OCI-LY3 (cell line): Measurements from ENCODE around the gene CDKN1B.

Source experiments
- H2AFZ ChIP-seq: fragments of 200-600, 300-600 bp; shearing (Covaris generic); 2 replicates; pipeline ENCODE4 v1.6.0; 2014; ENCODE audit warnings: antibody characterized with exemption, low read depth, low read length
- H3K27ac ChIP-seq: fragments of 200-600, 300-600 bp; sonication (generic); 2 replicates; pipeline ENCODE4 v1.5.1; 2014; ENCODE audit warnings: mild to moderate bottlenecking, low read length, moderate library complexity, mixed read lengths
- H3K27me3 ChIP-seq: fragments of 200-600, 300-600 bp; sonication (generic); 2 replicates; pipeline ENCODE4 v1.6.1; 2014; ENCODE audit warnings: low read depth, low read length, mixed read lengths
- H3K36me3 ChIP-seq: fragments of 200-600, 300-600 bp; sonication (generic); replicated peaks from 2 replicates; pipeline ENCODE3; 2014; ENCODE audit warnings: low read depth, low read length, mixed read lengths
- H3K4me1 ChIP-seq: fragments of 300-600, 200-600 bp; sonication (generic); 2 replicates; pipeline ENCODE4 v1.6.1; 2014; ENCODE audit warnings: low read length, mixed read lengths
- H3K4me2 ChIP-seq: fragments of 200-600, 300-600 bp; sonication (generic); 2 replicates; pipeline ENCODE4 v1.6.1; 2014; ENCODE audit warnings: low read length, mixed read lengths
- H3K4me3 ChIP-seq: fragments of 300-600, 200-600 bp; sonication (generic); 2 replicates; pipeline ENCODE4 v1.5.1; 2014; ENCODE audit warnings: antibody characterized with exemption, mild to moderate bottlenecking, low read length, moderate library complexity
- H3K79me2 ChIP-seq: fragments of 300-600, 200-600 bp; shearing (Covaris generic); 2 replicates; pipeline ENCODE4 v1.6.1; 2014; ENCODE audit warnings: mild to moderate bottlenecking, low read length, mixed read lengths
- H3K9ac ChIP-seq: fragments of 300-600, 200-600 bp; shearing (Covaris generic); 2 replicates; pipeline ENCODE4 v1.6.0; 2014; ENCODE audit warnings: mild to moderate bottlenecking, low read length, moderate library complexity
- H3K9me3 ChIP-seq: fragments of 200-600, 300-600 bp; shearing (Covaris generic); 2 replicates; pipeline ENCODE4 v1.6.1; 2014; ENCODE audit warnings: low read length, mixed read lengths; ENCODE audit not compliant: insufficient read depth
- H4K20me1 ChIP-seq: fragments of 200-600, 300-600 bp; sonication (generic); 2 replicates; pipeline ENCODE4 v1.6.1; 2016; ENCODE audit warnings: low read length, mixed read lengths; ENCODE audit not compliant: insufficient read depth
- EZH2phosphoT487 ChIP-seq: fragments of 200-600 bp; shearing (Covaris generic); IDR thresholded peaks from 2 replicates; pipeline ENCODE4 v1.6.1; 2018; ENCODE audit warnings: antibody characterized with exemption, mixed run types, low read depth
- TF ChIP-seq, protein P1 (sequence below): fragments of 200-600, 300-600 bp; sonication (generic); IDR thresholded peaks from 2 replicates; pipeline ENCODE4 v1.5.1; 2014; ENCODE audit warnings: antibody characterized with exemption, low read length, low read depth

The CDKN1B gene

DNA sequence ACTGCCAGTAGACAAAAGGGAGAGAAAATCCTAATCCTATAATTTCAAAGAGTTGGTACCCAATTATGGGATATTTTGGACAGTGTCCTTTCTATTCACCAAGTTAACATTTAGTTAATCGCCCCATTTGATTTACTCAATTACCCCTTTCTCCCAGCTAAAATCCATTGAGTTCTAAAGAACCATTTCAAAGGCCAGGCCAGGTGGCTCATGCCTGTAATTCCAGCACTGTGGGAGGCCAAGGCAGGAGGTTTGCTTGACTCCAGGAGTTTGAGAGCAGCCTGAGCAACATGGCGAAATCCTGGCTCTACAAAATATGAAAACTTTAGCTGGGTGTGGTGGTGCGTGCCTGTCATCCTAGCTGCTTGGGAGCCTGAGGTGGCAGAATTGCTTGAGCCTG is 15.7 kb upstream of the CDKN1B start:
- no peak overlapping the region for H2AFZ ChIP-seq
- H3K4me1 ChIP-seq, result peaks cover 46% of the 10 kb centered on the region
- H3K36me3 ChIP-seq, result no peaks in the 10 kb centered on the region
- no peaks in the 10 kb centered on the region for H4K20me1 ChIP-seq
- no peak overlapping the region for H3K27ac ChIP-seq
- TF ChIP-seq EZH2phosphoT487, result no peak
- TF ChIP-seq, protein P1, sequence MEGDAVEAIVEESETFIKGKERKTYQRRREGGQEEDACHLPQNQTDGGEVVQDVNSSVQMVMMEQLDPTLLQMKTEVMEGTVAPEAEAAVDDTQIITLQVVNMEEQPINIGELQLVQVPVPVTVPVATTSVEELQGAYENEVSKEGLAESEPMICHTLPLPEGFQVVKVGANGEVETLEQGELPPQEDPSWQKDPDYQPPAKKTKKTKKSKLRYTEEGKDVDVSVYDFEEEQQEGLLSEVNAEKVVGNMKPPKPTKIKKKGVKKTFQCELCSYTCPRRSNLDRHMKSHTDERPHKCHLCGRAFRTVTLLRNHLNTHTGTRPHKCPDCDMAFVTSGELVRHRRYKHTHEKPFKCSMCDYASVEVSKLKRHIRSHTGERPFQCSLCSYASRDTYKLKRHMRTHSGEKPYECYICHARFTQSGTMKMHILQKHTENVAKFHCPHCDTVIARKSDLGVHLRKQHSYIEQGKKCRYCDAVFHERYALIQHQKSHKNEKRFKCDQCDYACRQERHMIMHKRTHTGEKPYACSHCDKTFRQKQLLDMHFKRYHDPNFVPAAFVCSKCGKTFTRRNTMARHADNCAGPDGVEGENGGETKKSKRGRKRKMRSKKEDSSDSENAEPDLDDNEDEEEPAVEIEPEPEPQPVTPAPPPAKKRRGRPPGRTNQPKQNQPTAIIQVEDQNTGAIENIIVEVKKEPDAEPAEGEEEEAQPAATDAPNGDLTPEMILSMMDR, result no peak
- peaks cover 2% of the 10 kb centered on the region; the same call in 1 of the 2 replicates for H3K27me3 ChIP-seq
- no peaks in the 10 kb centered on the region for H3K79me2 ChIP-seq
- no peak overlapping the region for H3K4me2 ChIP-seq
- no peak overlapping the region for H3K9ac ChIP-seq
- no peak overlapping the region for H3K4me3 ChIP-seq
- H3K9me3 ChIP-seq, result no peaks in the 10 kb centered on the region

DNA sequence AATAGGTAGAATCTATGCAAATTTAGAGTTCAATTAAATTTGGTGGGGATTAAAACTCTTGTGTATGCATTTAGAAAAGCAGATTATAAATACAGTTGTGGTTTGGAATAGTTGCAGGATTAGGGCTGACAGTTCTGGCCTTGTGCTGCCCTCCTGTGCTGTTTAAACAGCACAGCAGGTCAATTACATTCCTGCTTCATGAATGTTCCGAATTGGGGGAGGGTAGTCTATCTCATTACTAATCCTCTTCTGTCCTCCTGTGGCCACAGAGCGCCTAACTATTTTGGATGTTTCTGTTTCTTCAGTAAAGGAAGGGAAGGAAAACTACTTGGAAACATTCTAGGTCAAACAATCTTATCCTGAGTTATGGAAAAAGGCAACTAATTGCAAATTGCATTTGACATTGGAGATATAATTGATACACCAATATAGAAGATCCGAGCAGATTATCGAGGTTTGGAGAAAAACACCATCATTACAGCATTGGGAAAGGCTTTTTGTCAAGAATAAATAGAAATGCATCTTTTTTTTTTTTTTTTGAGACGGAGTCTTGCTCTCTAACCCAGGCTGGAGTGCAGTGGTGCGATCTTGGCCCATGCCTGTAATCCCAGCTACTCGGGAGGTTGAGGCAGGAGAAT is 12.5 kb upstream of the CDKN1B start:
- TF ChIP-seq, protein P1, result peak; percentile 92
- TF ChIP-seq EZH2phosphoT487, result no peak
- H3K9ac ChIP-seq, result no peak overlapping the region
- H3K27ac ChIP-seq, result no peak overlapping the region
- H3K36me3 ChIP-seq, result no peaks in the 10 kb centered on the region
- H3K4me3 ChIP-seq, result no peak overlapping the region
- no peaks in the 10 kb centered on the region for H4K20me1 ChIP-seq
- H3K27me3 ChIP-seq, result peaks cover 8% of the 10 kb centered on the region
- H3K4me2 ChIP-seq, result peak overlapping the region; percentile 46
- H3K9me3 ChIP-seq, result no peaks in the 10 kb centered on the region
- H3K4me1 ChIP-seq, result peaks cover 32% of the 10 kb centered on the region
- H3K79me2 ChIP-seq, result no peaks in the 10 kb centered on the region
- no peak overlapping the region for H2AFZ ChIP-seq

DNA sequence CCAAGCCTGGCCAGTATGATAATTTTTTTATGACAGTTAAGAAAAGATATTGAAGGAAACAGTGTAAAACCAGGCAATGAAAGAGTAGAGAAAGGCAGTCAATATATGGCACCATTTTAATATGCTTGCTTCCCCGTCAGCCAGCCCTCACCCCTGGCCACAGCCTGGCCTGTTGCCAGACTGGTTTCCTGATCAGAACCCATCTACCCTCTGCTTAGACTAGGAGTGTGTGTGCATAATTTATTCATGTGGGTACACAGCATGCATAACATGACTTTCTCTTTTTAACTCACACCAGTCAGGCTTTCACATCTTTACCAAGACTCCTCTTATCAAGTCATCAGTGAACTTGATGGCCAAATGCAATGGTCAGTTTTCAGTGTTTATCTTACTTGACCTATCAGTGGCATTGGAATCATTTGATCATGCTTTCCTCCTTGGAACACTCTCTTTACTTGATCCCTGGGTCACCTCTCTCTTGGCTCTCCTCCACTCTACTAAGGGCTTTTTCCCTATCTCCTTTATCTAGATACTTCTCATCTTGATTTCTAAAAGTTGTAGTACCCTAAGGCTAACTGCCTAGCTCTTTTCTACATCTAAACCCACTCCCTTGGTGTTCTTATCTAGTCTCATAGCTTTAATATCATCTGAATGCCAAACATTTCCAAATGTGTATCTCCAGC is 11.2 kb upstream of the CDKN1B start:
- Histone ChIP-seq H3K27me3 (peaks cover 8% of the 10 kb centered on the region), H4K20me1 (no peaks in the 10 kb centered on the region), H3K27ac (no peak overlapping the region), H2AFZ (no peak overlapping the region), H3K4me2 (no peak overlapping the region), H3K9me3 (no peaks in the 10 kb centered on the region), H3K4me3 (no peak overlapping the region), H3K9ac (no peak overlapping the region), H3K79me2 (no peaks in the 10 kb centered on the region), H3K4me1 (peaks cover 32% of the 10 kb centered on the region), H3K36me3 (no peaks in the 10 kb centered on the region)
- TF ChIP-seq, protein P1, result no peak
- no peak for TF ChIP-seq EZH2phosphoT487

DNA sequence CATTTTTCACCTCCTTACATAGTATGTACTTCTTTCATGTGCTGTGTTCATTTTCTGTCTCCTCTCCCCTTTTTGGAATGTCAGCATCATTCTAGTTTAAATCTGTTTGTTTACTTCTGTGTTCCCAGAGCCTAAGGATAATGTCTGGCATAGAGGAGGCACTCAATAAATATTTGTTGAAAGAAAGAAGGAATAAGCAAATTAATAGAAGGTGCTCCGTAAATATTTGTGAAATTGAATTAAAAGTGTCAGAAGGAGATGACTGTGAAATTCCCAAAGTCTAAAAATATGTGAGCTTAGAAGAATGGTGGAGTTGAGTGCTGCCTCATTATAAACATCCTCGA is 3.3 kb upstream of the CDKN1B start:
- H3K4me3 ChIP-seq, result peak overlapping the region; percentile 97
- H3K9me3 ChIP-seq, result no peaks in the 10 kb centered on the region
- H3K27ac ChIP-seq, result no peak overlapping the region
- peak overlapping the region; percentile 50; the same call in 1 of the 2 replicates for H2AFZ ChIP-seq
- H4K20me1 ChIP-seq, result peaks cover 6% of the 10 kb centered on the region; the same call in 1 of the 2 replicates
- peaks cover 11% of the 10 kb centered on the region for H3K36me3 ChIP-seq
- peak overlapping the region; percentile 97 for H3K4me2 ChIP-seq
- H3K4me1 ChIP-seq, result peaks cover 29% of the 10 kb centered on the region
- H3K79me2 ChIP-seq, result peaks cover 17% of the 10 kb centered on the region
- H3K27me3 ChIP-seq, result no peaks in the 10 kb centered on the region
- TF ChIP-seq, protein P1, result no peak
- TF ChIP-seq EZH2phosphoT487, result no peak
- peak overlapping the region; percentile 43 for H3K9ac ChIP-seq
